ENCODE data around the gene ADIRF. TPM values are rescaled to one million over a fixed set of nuclear protein-coding genes. Genes with fewer than 3 reads are reported as not detected.

The ADIRF gene
- total RNA-seq, 1 donor from 2014 or later: 46.1 TPM

Other genes with a start within 250 kb of the ADIRF start
- 17.3 TPM for gene BMPR1A, start 211.9 kb upstream of the ADIRF start, total RNA-seq
- gene MMRN2, start 10.9 kb upstream of the ADIRF start, total RNA-seq: 9.0 TPM
- 8.2 TPM for gene SNCG, start 9.9 kb upstream of the ADIRF start, total RNA-seq
- 29.4 TPM for gene FAM25A, start 51.8 kb downstream of the ADIRF start, total RNA-seq
- 88.5 TPM for gene GLUD1, start 126.4 kb downstream of the ADIRF start, total RNA-seq
- 17.7 TPM for gene SHLD2, start 126.7 kb downstream of the ADIRF start, total RNA-seq

Measured in esophagus mucosa (tissue), 1 donor.